Endothelial cell of umbilical vein (primary cell): ENCODE measurements around the gene ANGPTL1.

ENCODE experiments used
- CTCF ChIP-seq, 2 donors: IDR thresholded peaks; 1 replicate in 1 of 2; 2 replicates in 1 of 2; pipeline ENCODE4 v1.5.1; 2011; ENCODE audit warnings: low read length in 2 of 2, mild to moderate bottlenecking in 2 of 2, moderate library complexity in 2 of 2, control low read depth in 1 of 2, inconsistent platforms in 1 of 2, low read depth in 1 of 2; ENCODE audit not compliant: insufficient read depth in 1 of 2; ENCODE audit errors: extremely low read depth in 1 of 2
- EZH2 ChIP-seq: IDR thresholded peaks from 2 replicates; pipeline ENCODE4 v1.6.1; 2012; ENCODE audit warnings: borderline replicate concordance, low read depth, mild to moderate bottlenecking, moderate library complexity, low read length, inconsistent platforms; ENCODE audit not compliant: severe bottlenecking
- FOS ChIP-seq: IDR thresholded peaks from 2 replicates; pipeline ENCODE4 v1.6.1; 2011; ENCODE audit warnings: mild to moderate bottlenecking, low read length, moderate library complexity, borderline replicate concordance; ENCODE audit not compliant: insufficient read depth
- GATA2 ChIP-seq: IDR thresholded peaks from 2 replicates; pipeline ENCODE4 v1.7.0; 2011; ENCODE audit warnings: low read depth, mild to moderate bottlenecking, moderate library complexity, mixed read lengths, low read length; ENCODE audit not compliant: insufficient read length, insufficient read depth
- JUN ChIP-seq: IDR thresholded peaks from 2 replicates; pipeline ENCODE4 v1.6.1; 2011; ENCODE audit warnings: borderline replicate concordance, low read depth; ENCODE audit not compliant: insufficient read length, insufficient read depth
- MAX ChIP-seq: IDR thresholded peaks from 2 replicates; pipeline ENCODE4 v1.6.1; 2011; ENCODE audit not compliant: insufficient read depth, insufficient read length
- MYC ChIP-seq: IDR thresholded peaks from one replicate; pipeline ENCODE4 v1.6.1; 2011; ENCODE audit warnings: mild to moderate bottlenecking, low read depth, low read length
- POLR2A ChIP-seq: IDR thresholded peaks from 2 replicates; pipeline ENCODE4 v1.6.1; 2012; ENCODE audit warnings: low read depth, mild to moderate bottlenecking, control low read depth, low read length
- POLR2AphosphoS5 ChIP-seq: IDR thresholded peaks from 2 replicates; pipeline ENCODE4 v1.6.1; 2012; ENCODE audit warnings: low read depth, mild to moderate bottlenecking, control low read depth, low read length, moderate library complexity; ENCODE audit not compliant: insufficient read depth

GRCh38 chr1:178877896-178878295 is 7.0 kb upstream of the ANGPTL1 start:
- no peak for TF ChIP-seq POLR2A
- no peak for TF ChIP-seq CTCF (IDR thresholded peaks at IDR 0.05; ENCODE audit: extremely low read depth in 1 of 2, insufficient read depth in 1 of 2, low read depth in 1 of 2, low read length in 2 of 2)
- TF ChIP-seq EZH2, result no peak
- no peak for TF ChIP-seq POLR2AphosphoS5
- no peak for TF ChIP-seq MAX
- no peak for TF ChIP-seq JUN
- no peak for TF ChIP-seq FOS
- no peak for TF ChIP-seq GATA2
- no peak for TF ChIP-seq MYC
